GM23338 (cell line): ENCODE measurements around the gene MTF1. TPM values are rescaled to one million over a fixed set of nuclear protein-coding genes. Genes with fewer than 3 reads are reported as not detected.
"Not testable (repeated sequence)": the region's sequence is repeated elsewhere in the genome, so short reads cannot be mapped to it uniquely, and the experiment has no call there.

ENCODE experiments used
- ATAC-seq: fragments of 200-7000 bp; cut with Tn5 transposase; 3 replicates; pipeline ENCODE4 v1.9.1; 2020
- DNase-seq: peaks from one replicate; pipeline ENCODE4 v3.0.0-alpha.2; 2015; ENCODE audit warnings: low spot score
- H2AFZ ChIP-seq: fragments of 200-600 bp; sonication (generic); 2 replicates; pipeline ENCODE4 v1.8.0; 2016; ENCODE audit warnings: antibody characterized with exemption, mild to moderate bottlenecking, moderate library complexity
- H3F3A ChIP-seq: fragments of 200-600 bp; sonication (generic); replicated peaks from 2 replicates; pipeline ENCODE4 v1.8.0; 2017; ENCODE audit warnings: antibody characterized with exemption, mixed run types, low read depth
- H3K27ac ChIP-seq: fragments of 200-600 bp; sonication (generic); 2 replicates; pipeline ENCODE4 v1.6.1; 2016; ENCODE audit warnings: low read depth
- H3K27me3 ChIP-seq: fragments of 200-600 bp; sonication (generic); 2 replicates; pipeline ENCODE4 v1.8.0; 2016; ENCODE audit warnings: mild to moderate bottlenecking, mixed run types, moderate library complexity; ENCODE audit not compliant: insufficient read depth
- H3K36me3 ChIP-seq: fragments of 200-600 bp; sonication (generic); 2 replicates; pipeline ENCODE4 v1.8.0; 2016; ENCODE audit warnings: mild to moderate bottlenecking; ENCODE audit not compliant: insufficient read depth
- H3K4me1 ChIP-seq: fragments of 200-600 bp; sonication (generic); 2 replicates; pipeline ENCODE4 v1.8.0; 2016; ENCODE audit warnings: mild to moderate bottlenecking, moderate library complexity; ENCODE audit not compliant: insufficient read depth
- H3K4me2 ChIP-seq: fragments of 200-600 bp; sonication (generic); 2 replicates; pipeline ENCODE4 v1.7.1; 2017; ENCODE audit warnings: mixed run types
- H3K4me3 ChIP-seq: fragments of 200-600 bp; sonication (generic); 2 replicates; pipeline ENCODE4 v1.6.1; 2016; ENCODE audit warnings: mixed run types
- H3K79me2 ChIP-seq: fragments of 200-600 bp; sonication (generic); replicated peaks from 2 replicates; pipeline ENCODE4 v1.8.0; 2017; ENCODE audit warnings: mild to moderate bottlenecking; ENCODE audit not compliant: insufficient read depth
- H3K9me2 ChIP-seq: fragments of 200-600 bp; sonication (generic); 2 replicates; pipeline ENCODE4 v1.8.0; 2017; ENCODE audit not compliant: insufficient read depth
- H4K20me1 ChIP-seq: fragments of 200-600 bp; sonication (generic); replicated peaks from 2 replicates; pipeline ENCODE4 v1.8.0; 2017; ENCODE audit warnings: mild to moderate bottlenecking; ENCODE audit not compliant: insufficient read depth
- H3K27ac Mint-ChIP-seq: 2 replicates; pipeline ENCODE4 v1.8.0; 2020; ENCODE audit warnings: inconsistent platforms, mild to moderate bottlenecking, moderate library complexity, mixed read lengths
- H3K27me3 Mint-ChIP-seq: 3 replicates; pipeline ENCODE4 v1.8.0; 2022; ENCODE audit warnings: low read depth, mild to moderate bottlenecking, moderate library complexity, mixed read lengths, inconsistent platforms; ENCODE audit not compliant: insufficient read depth, poor library complexity
- H3K36me3 Mint-ChIP-seq: 3 replicates; pipeline ENCODE4 v1.8.0; 2021; ENCODE audit warnings: low read depth, mild to moderate bottlenecking, inconsistent platforms, moderate library complexity, mixed read lengths
- H3K4me1 Mint-ChIP-seq: 3 replicates; pipeline ENCODE4 v1.8.0; 2020; ENCODE audit warnings: mild to moderate bottlenecking, inconsistent platforms, mixed read lengths
- H3K4me3 Mint-ChIP-seq: 3 replicates; pipeline ENCODE4 v1.8.0; 2021; ENCODE audit warnings: moderate library complexity, mild to moderate bottlenecking, inconsistent platforms, mixed read lengths
- H3K9me3 Mint-ChIP-seq: 3 replicates; pipeline ENCODE4 v1.8.0; 2020; ENCODE audit warnings: moderate library complexity, mild to moderate bottlenecking, inconsistent platforms, mixed read lengths
- CREB1 ChIP-seq: fragments of 250-450 bp; sonication (Bioruptor Pico); IDR thresholded peaks from 2 replicates; pipeline ENCODE4 v1.5.0; 2020; ENCODE audit warnings: low read depth, mild to moderate bottlenecking, moderate library complexity
- EZH2 ChIP-seq: fragments of 200-600 bp; sonication (generic); IDR thresholded peaks from one replicate; pipeline ENCODE4 v1.8.0; 2017; ENCODE audit warnings: antibody characterized with exemption, mild to moderate bottlenecking, low read depth; ENCODE audit not compliant: unreplicated experiment
- ZNF331 ChIP-seq: fragments of 250-450 bp; sonication (Bioruptor Pico); IDR thresholded peaks from 2 replicates; pipeline ENCODE4 v1.5.0; 2020; ENCODE audit warnings: low read depth, mild to moderate bottlenecking, moderate library complexity
- polyA plus RNA-seq: library from polyadenylated mRNA; unstranded; fragments of >200 nt; fragmentation: Nextera tagmentation; extraction: Ambion mirVana; gene quantifications from 2 replicates; pipeline ENCODE4 v1.2.1, GENCODE V29; 2016
- total RNA-seq: library from RNA; depleted of rRNA; stranded (reverse); fragments of >200 nt; shearing (Covaris generic); gene quantifications from 2 replicates; pipeline ENCODE4 v1.2.3, GENCODE V29; 2014
- TF ChIP-seq, protein P1 (sequence below): fragments of 250-450 bp; sonication (Bioruptor Pico); IDR thresholded peaks from 2 replicates; pipeline ENCODE4 v1.5.0; 2020; ENCODE audit warnings: mild to moderate bottlenecking, moderate library complexity

The MTF1 gene
- total and polyA plus RNA-seq, 2 experiments from 2014 or later = 4.5 to 5.6 TPM

- TF ChIP-seq, protein P1, sequence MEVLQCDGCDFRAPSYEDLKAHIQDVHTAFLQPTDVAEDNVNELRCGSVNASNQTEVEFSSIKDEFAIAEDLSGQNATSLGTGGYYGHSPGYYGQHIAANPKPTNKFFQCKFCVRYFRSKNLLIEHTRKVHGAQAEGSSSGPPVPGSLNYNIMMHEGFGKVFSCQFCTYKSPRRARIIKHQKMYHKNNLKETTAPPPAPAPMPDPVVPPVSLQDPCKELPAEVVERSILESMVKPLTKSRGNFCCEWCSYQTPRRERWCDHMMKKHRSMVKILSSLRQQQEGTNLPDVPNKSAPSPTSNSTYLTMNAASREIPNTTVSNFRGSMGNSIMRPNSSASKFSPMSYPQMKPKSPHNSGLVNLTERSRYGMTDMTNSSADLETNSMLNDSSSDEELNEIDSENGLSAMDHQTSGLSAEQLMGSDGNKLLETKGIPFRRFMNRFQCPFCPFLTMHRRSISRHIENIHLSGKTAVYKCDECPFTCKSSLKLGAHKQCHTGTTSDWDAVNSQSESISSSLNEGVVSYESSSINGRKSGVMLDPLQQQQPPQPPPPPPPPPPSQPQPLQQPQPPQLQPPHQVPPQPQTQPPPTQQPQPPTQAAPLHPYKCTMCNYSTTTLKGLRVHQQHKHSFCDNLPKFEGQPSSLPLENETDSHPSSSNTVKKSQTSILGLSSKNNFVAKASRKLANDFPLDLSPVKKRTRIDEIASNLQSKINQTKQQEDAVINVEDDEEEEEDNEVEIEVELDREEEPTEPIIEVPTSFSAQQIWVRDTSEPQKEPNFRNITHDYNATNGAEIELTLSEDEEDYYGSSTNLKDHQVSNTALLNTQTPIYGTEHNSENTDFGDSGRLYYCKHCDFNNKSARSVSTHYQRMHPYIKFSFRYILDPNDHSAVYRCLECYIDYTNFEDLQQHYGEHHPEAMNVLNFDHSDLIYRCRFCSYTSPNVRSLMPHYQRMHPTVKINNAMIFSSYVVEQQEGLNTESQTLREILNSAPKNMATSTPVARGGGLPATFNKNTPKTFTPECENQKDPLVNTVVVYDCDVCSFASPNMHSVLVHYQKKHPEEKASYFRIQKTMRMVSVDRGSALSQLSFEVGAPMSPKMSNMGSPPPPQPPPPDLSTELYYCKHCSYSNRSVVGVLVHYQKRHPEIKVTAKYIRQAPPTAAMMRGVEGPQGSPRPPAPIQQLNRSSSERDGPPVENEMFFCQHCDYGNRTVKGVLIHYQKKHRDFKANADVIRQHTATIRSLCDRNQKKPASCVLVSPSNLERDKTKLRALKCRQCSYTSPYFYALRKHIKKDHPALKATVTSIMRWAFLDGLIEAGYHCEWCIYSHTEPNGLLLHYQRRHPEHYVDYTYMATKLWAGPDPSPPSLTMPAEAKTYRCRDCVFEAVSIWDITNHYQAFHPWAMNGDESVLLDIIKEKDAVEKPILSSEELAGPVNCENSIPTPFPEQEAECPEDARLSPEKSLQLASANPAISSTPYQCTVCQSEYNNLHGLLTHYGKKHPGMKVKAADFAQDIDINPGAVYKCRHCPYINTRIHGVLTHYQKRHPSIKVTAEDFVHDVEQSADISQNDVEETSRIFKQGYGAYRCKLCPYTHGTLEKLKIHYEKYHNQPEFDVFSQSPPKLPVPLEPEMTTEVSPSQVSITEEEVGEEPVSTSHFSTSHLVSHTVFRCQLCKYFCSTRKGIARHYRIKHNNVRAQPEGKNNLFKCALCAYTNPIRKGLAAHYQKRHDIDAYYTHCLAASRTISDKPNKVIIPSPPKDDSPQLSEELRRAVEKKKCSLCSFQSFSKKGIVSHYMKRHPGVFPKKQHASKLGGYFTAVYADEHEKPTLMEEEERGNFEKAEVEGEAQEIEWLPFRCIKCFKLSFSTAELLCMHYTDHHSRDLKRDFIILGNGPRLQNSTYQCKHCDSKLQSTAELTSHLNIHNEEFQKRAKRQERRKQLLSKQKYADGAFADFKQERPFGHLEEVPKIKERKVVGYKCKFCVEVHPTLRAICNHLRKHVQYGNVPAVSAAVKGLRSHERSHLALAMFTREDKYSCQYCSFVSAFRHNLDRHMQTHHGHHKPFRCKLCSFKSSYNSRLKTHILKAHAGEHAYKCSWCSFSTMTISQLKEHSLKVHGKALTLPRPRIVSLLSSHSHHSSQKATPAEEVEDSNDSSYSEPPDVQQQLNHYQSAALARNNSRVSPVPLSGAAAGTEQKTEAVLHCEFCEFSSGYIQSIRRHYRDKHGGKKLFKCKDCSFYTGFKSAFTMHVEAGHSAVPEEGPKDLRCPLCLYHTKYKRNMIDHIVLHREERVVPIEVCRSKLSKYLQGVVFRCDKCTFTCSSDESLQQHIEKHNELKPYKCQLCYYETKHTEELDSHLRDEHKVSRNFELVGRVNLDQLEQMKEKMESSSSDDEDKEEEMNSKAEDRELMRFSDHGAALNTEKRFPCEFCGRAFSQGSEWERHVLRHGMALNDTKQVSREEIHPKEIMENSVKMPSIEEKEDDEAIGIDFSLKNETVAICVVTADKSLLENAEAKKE (CRISPR knock-in tag) = no peak
- TF ChIP-seq EZH2 = no peak
- no peak for TF ChIP-seq CREB1 (CRISPR knock-in tag)
- no peak for TF ChIP-seq ZNF331
These were observed 82.4 kb downstream of the MTF1 start (continued) for GRCh38 chr1:37776946-37777516.

- not testable (repeated sequence) for H3K36me3 Mint-ChIP-seq, H4K20me1 ChIP-seq, H3K4me2 ChIP-seq, H3K4me3 Mint-ChIP-seq, H2AFZ ChIP-seq, H3K9me2 ChIP-seq, H3K27ac ChIP-seq, H3K9me3 Mint-ChIP-seq, H3K79me2 ChIP-seq, H3F3A ChIP-seq, H3K27ac Mint-ChIP-seq, H3K4me3 ChIP-seq, H3K36me3 ChIP-seq, H3K4me1 Mint-ChIP-seq, ATAC-seq, DNase-seq, H3K4me1 ChIP-seq
- peaks cover 12% of the 10 kb centered on the region for H3K27me3 Mint-ChIP-seq
- H3K27me3 ChIP-seq = peaks cover 44% of the 10 kb centered on the region
These were observed 88.0 kb downstream of the MTF1 start for GRCh38 chr1:37771440-37771839.
